Prostate gland (tissue), 2 donors: ENCODE measurements around the gene CNTNAP1.
"Not testable (repeated sequence)": the region's sequence is repeated elsewhere in the genome, so short reads cannot be mapped to it uniquely, and the experiment has no call there.

Experiments used
- POLR2A ChIP-seq: fragments of 450-650 bp; IDR thresholded peaks from one replicate; pipeline ENCODE4 v1.6.1; 2016; ENCODE audit warnings: antibody characterized with exemption, mild to moderate bottlenecking
- POLR2AphosphoS5 ChIP-seq: sonication (generic); formaldehyde crosslinking; IDR thresholded peaks from one replicate; pipeline ENCODE4 v1.6.1; 2017; ENCODE audit warnings: antibody characterized with exemption
- TF ChIP-seq, protein P1 (sequence below), 4 experiments: fragments of 200-600 bp in 2 of 4; fragments of 450-650 bp in 2 of 4; sonication (generic) in 2 of 4; IDR thresholded peaks; 1 replicate in 3 of 4; 2 replicates in 1 of 4; pipeline ENCODE4 v1.5.1; 2016 to 2019; ENCODE audit warnings: antibody characterized with exemption in 4 of 4, mild to moderate bottlenecking in 2 of 4, moderate library complexity in 2 of 4

DNA sequence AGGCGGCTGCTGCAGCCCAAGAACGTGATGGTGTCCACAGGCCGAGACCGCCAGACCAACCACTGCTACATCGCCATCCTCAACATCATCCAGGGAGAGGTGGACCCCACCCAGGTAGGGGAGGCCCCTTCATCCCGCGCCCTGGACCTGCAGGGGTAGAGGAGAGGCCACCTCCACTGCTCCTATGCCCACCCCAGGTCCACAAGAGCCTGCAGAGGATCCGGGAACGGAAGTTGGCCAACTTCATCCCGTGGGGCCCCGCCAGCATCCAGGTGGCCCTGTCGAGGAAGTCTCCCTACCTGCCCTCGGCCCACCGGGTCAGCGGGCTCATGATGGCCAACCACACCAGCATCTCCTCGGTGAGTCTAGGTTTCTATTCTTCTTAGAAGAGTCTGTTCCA lies 16.2 kb upstream of the CNTNAP1 start:
- TF ChIP-seq, protein P1, sequence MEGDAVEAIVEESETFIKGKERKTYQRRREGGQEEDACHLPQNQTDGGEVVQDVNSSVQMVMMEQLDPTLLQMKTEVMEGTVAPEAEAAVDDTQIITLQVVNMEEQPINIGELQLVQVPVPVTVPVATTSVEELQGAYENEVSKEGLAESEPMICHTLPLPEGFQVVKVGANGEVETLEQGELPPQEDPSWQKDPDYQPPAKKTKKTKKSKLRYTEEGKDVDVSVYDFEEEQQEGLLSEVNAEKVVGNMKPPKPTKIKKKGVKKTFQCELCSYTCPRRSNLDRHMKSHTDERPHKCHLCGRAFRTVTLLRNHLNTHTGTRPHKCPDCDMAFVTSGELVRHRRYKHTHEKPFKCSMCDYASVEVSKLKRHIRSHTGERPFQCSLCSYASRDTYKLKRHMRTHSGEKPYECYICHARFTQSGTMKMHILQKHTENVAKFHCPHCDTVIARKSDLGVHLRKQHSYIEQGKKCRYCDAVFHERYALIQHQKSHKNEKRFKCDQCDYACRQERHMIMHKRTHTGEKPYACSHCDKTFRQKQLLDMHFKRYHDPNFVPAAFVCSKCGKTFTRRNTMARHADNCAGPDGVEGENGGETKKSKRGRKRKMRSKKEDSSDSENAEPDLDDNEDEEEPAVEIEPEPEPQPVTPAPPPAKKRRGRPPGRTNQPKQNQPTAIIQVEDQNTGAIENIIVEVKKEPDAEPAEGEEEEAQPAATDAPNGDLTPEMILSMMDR (IDR thresholded peaks at IDR 0.05), result not testable (repeated sequence)
- TF ChIP-seq POLR2AphosphoS5, POLR2A: not testable (repeated sequence)
